Measurements from ENCODE around the gene SEPTIN7. TPM values are rescaled to one million over a fixed set of nuclear protein-coding genes. Genes with fewer than 3 reads are reported as not detected.
"Not testable (repeated sequence)": the region's sequence is repeated elsewhere in the genome, so short reads cannot be mapped to it uniquely, and the experiment has no call there.

Gene SEPTIN7
- total and polyA plus RNA-seq, 2 experiments from 2014 or later, result 368 to 521 TPM

DNA sequence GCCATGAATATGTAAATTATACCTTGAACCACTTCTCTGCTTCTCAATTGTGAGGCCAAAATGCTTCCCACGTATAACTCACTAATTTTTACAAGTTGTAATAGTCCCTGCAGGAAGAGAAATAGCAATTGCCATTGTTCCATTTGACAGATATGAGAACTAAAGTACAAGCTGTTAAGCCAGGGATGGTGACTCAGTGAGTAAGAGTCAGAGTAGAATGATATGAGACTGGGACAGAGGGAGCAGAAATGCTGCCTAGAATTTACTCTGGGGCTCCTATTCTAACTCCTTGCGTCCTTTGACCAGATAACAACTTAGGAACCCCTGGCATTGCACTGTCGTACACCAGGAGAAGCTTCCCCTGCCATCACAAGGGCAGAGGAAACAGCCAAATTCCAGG is 45.1 kb upstream of the SEPTIN7 start:
- Histone ChIP-seq H3F3A (ENCODE audit: insufficient read depth) (no peaks in the 10 kb centered on the region), H3K27ac (no peak overlapping the region), H3K4me3 (no peak overlapping the region), H4K20me1 (ENCODE audit: insufficient read depth) (no peaks in the 10 kb centered on the region), H2AFZ (no peak overlapping the region), H3K36me3 (ENCODE audit: low read depth) (no peaks in the 10 kb centered on the region), H3K79me2 (ENCODE audit: insufficient read depth) (no peaks in the 10 kb centered on the region), H3K27me3 (replicated peaks; ENCODE audit: insufficient read depth) (no peaks in the 10 kb centered on the region), H3K9ac (no peak overlapping the region), H3K9me3 (ENCODE audit: low read depth) (no peaks in the 10 kb centered on the region), H3K4me2 (ENCODE audit: unreplicated experiment) (no peak overlapping the region), H3K4me1 (ENCODE audit: insufficient read depth) (peaks cover 7% of the 10 kb centered on the region; the same call in 1 of the 2 replicates), H3K9me2 (ENCODE audit: insufficient read depth) (no peaks in the 10 kb centered on the region)
- TF ChIP-seq EZH2 (IDR thresholded peaks at IDR 0.05; ENCODE audit: insufficient read depth, poor library complexity, severe bottlenecking), result no peak
- no peak for TF ChIP-seq EZH2phosphoT487 (IDR thresholded peaks at IDR 0.05; ENCODE audit: insufficient read depth, low read depth)
- in situ Hi-C loops (cut with MboI), result no loop called here
- WGBS, 2 experiments (ENCODE audit: low coverage in 1 of 2, low lambda C conversion rate in 2 of 2, missing lambda C conversion rate in 2 of 2), result 64 to 67% methylated on average over 3 of the region's 3 CpGs
- DNase-seq, result no peak

- H2AFZ ChIP-seq; H3K27ac ChIP-seq; H3K9me3 ChIP-seq (ENCODE audit: low read depth); H3K4me2 ChIP-seq (ENCODE audit: unreplicated experiment); H4K20me1 ChIP-seq (ENCODE audit: insufficient read depth); H3K27me3 ChIP-seq (replicated peaks; ENCODE audit: insufficient read depth); H3K79me2 ChIP-seq (ENCODE audit: insufficient read depth); H3K36me3 ChIP-seq (ENCODE audit: low read depth); H3K4me3 ChIP-seq; in situ Hi-C loops (cut with MboI); H3K9ac ChIP-seq; DNase-seq; H3K4me1 ChIP-seq (ENCODE audit: insufficient read depth); H3F3A ChIP-seq (ENCODE audit: insufficient read depth); H3K9me2 ChIP-seq (ENCODE audit: insufficient read depth): not testable (repeated sequence)
- 78 to 79% methylated on average over 2 of the region's 2 CpGs for WGBS, 2 experiments (ENCODE audit: low coverage in 1 of 2, low lambda C conversion rate in 2 of 2, missing lambda C conversion rate in 2 of 2)
These were observed 44.4 kb upstream of the SEPTIN7 start for GRCh38 chr7:35756453-35756852.

GRCh38 chr7:35757574-35757973 is 43.3 kb upstream of the SEPTIN7 start:
- Histone ChIP-seq H3K9me2 (ENCODE audit: insufficient read depth) (no peaks in the 10 kb centered on the region), H3K27me3 (replicated peaks; ENCODE audit: insufficient read depth) (no peaks in the 10 kb centered on the region), H4K20me1 (ENCODE audit: insufficient read depth) (no peaks in the 10 kb centered on the region), H3K9ac (no peak overlapping the region), H3K4me3 (no peak overlapping the region), H3K27ac (no peak overlapping the region), H3K9me3 (ENCODE audit: low read depth) (no peaks in the 10 kb centered on the region), H3K4me2 (ENCODE audit: unreplicated experiment) (no peak overlapping the region), H3K79me2 (ENCODE audit: insufficient read depth) (no peaks in the 10 kb centered on the region), H3F3A (ENCODE audit: insufficient read depth) (0 out of 2 replicates have a peak, but pooled peaks cover 7% of the 10 kb centered on the region), H3K36me3 (ENCODE audit: low read depth) (no peaks in the 10 kb centered on the region), H3K4me1 (ENCODE audit: insufficient read depth) (peaks cover 12% of the 10 kb centered on the region), H2AFZ (no peak overlapping the region)
- 66 to 72% methylated on average over 3 of the region's 3 CpGs for WGBS, 2 experiments (ENCODE audit: low coverage in 1 of 2, low lambda C conversion rate in 2 of 2, missing lambda C conversion rate in 2 of 2)
- no peak for DNase-seq
- TF ChIP-seq EZH2phosphoT487 (IDR thresholded peaks at IDR 0.05; ENCODE audit: insufficient read depth, low read depth), result no peak
- no peak for TF ChIP-seq EZH2 (IDR thresholded peaks at IDR 0.05; ENCODE audit: insufficient read depth, poor library complexity, severe bottlenecking)
- in situ Hi-C loops (cut with MboI), result no loop called here

DNA sequence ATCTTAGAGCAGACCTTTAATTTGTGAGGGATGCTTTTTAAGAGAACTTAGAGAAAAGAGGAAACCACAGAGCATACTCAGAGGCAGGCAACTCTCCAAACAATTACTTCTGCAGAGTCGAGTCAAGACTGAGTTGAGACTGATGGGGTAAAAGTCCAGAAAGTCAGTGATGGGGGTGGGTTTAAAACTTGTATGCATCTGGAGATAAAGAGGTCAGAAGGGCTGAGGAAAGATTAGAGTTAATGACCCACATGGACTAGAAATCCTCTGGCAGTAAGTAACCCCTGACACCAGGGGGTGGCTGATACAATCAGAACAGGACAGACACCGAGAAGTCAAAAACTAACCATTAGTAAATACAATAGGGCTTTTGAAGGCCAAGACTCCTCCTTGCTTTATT is 42.4 kb upstream of the SEPTIN7 start:
- no peaks in the 10 kb centered on the region for H3K79me2 ChIP-seq (ENCODE audit: insufficient read depth)
- WGBS, 2 experiments (ENCODE audit: low coverage in 1 of 2, low lambda C conversion rate in 2 of 2, missing lambda C conversion rate in 2 of 2), result 55 to 66% methylated on average over 2 of the region's 2 CpGs
- H3K36me3 ChIP-seq (ENCODE audit: low read depth), result no peaks in the 10 kb centered on the region
- no peak overlapping the region for H2AFZ ChIP-seq
- no peaks in the 10 kb centered on the region for H3K27me3 ChIP-seq (replicated peaks; ENCODE audit: insufficient read depth)
- H4K20me1 ChIP-seq (ENCODE audit: insufficient read depth), result no peaks in the 10 kb centered on the region
- H3K4me3 ChIP-seq, result no peak overlapping the region
- H3K9me3 ChIP-seq (ENCODE audit: low read depth), result no peaks in the 10 kb centered on the region
- no peak overlapping the region for H3K9ac ChIP-seq
- no peak overlapping the region for H3K27ac ChIP-seq
- H3K4me1 ChIP-seq (ENCODE audit: insufficient read depth), result peaks cover 14% of the 10 kb centered on the region
- TF ChIP-seq EZH2 (IDR thresholded peaks at IDR 0.05; ENCODE audit: insufficient read depth, poor library complexity, severe bottlenecking), result no peak
- no peak overlapping the region for H3K4me2 ChIP-seq (ENCODE audit: unreplicated experiment)
- DNase-seq, result no peak
- no peaks in the 10 kb centered on the region for H3K9me2 ChIP-seq (ENCODE audit: insufficient read depth)
- H3F3A ChIP-seq (ENCODE audit: insufficient read depth), result 0 out of 2 replicates have a peak, but pooled peaks cover 7% of the 10 kb centered on the region
- in situ Hi-C loops (cut with MboI), result no loop called here

GRCh38 chr7:35760143-35760745 is 40.6 kb upstream of the SEPTIN7 start:
- Histone ChIP-seq H3K27ac (no peak overlapping the region), H3K4me3 (no peak overlapping the region), H3K9me3 (ENCODE audit: low read depth) (no peaks in the 10 kb centered on the region), H3K36me3 (ENCODE audit: low read depth) (no peaks in the 10 kb centered on the region), H3K4me1 (ENCODE audit: insufficient read depth) (peaks cover 14% of the 10 kb centered on the region), H3K79me2 (ENCODE audit: insufficient read depth) (no peaks in the 10 kb centered on the region), H4K20me1 (ENCODE audit: insufficient read depth) (no peaks in the 10 kb centered on the region), H3K9ac (no peak overlapping the region), H3F3A (ENCODE audit: insufficient read depth) (0 out of 2 replicates have a peak, but pooled peaks cover 7% of the 10 kb centered on the region), H3K4me2 (ENCODE audit: unreplicated experiment) (no peak overlapping the region), H2AFZ (no peak overlapping the region), H3K27me3 (replicated peaks; ENCODE audit: insufficient read depth) (no peaks in the 10 kb centered on the region), H3K9me2 (ENCODE audit: insufficient read depth) (no peaks in the 10 kb centered on the region)
- in situ Hi-C loops (cut with MboI), result no loop called here
- TF ChIP-seq EZH2 (IDR thresholded peaks at IDR 0.05; ENCODE audit: insufficient read depth, poor library complexity, severe bottlenecking), result no peak
- TF ChIP-seq EZH2phosphoT487 (IDR thresholded peaks at IDR 0.05; ENCODE audit: insufficient read depth, low read depth), result no peak
- DNase-seq, result no peak
- WGBS, 2 experiments (ENCODE audit: low coverage in 1 of 2, low lambda C conversion rate in 2 of 2, missing lambda C conversion rate in 2 of 2), result 8 to 12% methylated on average over 7 of the region's 7 CpGs

Measured in GM23248 (cell line).